ELR (cell line): Measurements from ENCODE around the gene DDX56.

ENCODE experiments used
- DNase-seq: peaks from one replicate; pipeline ENCODE4 v3.0.0-alpha.2; 2015; ENCODE audit warnings: low read depth

The DDX56 gene

GRCh38 chr7:44535348-44536064, 38.2 kb downstream of the DDX56 start:
- no peak for DNase-seq

GRCh38 chr7:44534501-44534900, 39.2 kb downstream of the DDX56 start:
- DNase-seq = peak; percentile 69

- DNase-seq = no peak
Observed at GRCh38 chr7:44534087-44534486, 39.6 kb downstream of the DDX56 start.

- DNase-seq = peak; percentile 30
Observed at GRCh38 chr7:44533301-44534055, 40.2 kb downstream of the DDX56 start.

- DNase-seq = no peak
Observed at GRCh38 chr7:44531421-44532380, 42.0 kb downstream of the DDX56 start.

- no peak for DNase-seq
Observed at GRCh38 chr7:44530990-44531389, 42.7 kb downstream of the DDX56 start.

- no peak for DNase-seq
Observed at GRCh38 chr7:44524811-44525388, 48.8 kb downstream of the DDX56 start.

- no peak for DNase-seq
Observed at GRCh38 chr7:44522315-44522714, 51.4 kb downstream of the DDX56 start.

- DNase-seq = no peak
Observed at GRCh38 chr7:44521347-44522095, 52.2 kb downstream of the DDX56 start.

- no peak for DNase-seq
Observed at GRCh38 chr7:44520574-44520973, 53.1 kb downstream of the DDX56 start.

- DNase-seq = no peak
Observed at GRCh38 chr7:44519546-44519945, 54.2 kb downstream of the DDX56 start.

GRCh38 chr7:44518761-44519160, 54.9 kb downstream of the DDX56 start:
- no peak for DNase-seq

GRCh38 chr7:44517175-44517574, 56.5 kb downstream of the DDX56 start:
- no peak for DNase-seq
